ENCODE results near the gene MDFIC.
"Not testable (repeated sequence)": the region's sequence is repeated elsewhere in the genome, so short reads cannot be mapped to it uniquely, and the experiment has no call there.

The MDFIC gene

GRCh38 chr7:114922026-114922651 is at the start of gene MDFIC:
TSS of gene MDFIC (plus strand) at chr7:114922094. CDS start at chr7:114923034, 940 bp downstream.
- peak within 1 kb of the TSS; percentile 77 for H3K4me3 ChIP-seq (ENCODE audit: low read depth, low read length)
- POLR2A ChIA-PET: interaction anchor here (0.7 kb wide), 1 partner anchor 33 kb away, joined by 3 read pairs; no protein-coding TSS in a partner anchor
- CTCF ChIA-PET: no interaction called here
- DNase-seq (ENCODE audit: low read depth, low spot score): no peak
- TF ChIP-seq CTCF (IDR thresholded peaks at IDR 0.05; ENCODE audit: insufficient read depth, low read length, missing control alignments): no peak

- H3K4me3 ChIP-seq (ENCODE audit: low read depth, low read length): no peak overlapping the region
- DNase-seq (ENCODE audit: low read depth, low spot score): no peak
- POLR2A ChIA-PET: no interaction called here
- no peak for TF ChIP-seq CTCF (IDR thresholded peaks at IDR 0.05; ENCODE audit: insufficient read depth, low read length, missing control alignments)
- CTCF ChIA-PET: interaction anchor here (1.6 kb wide), 1 partner anchor 9 kb away, joined by 9 read pairs; no protein-coding TSS in a partner anchor
These were observed 47.7 kb upstream of the MDFIC start for GRCh38 chr7:114874170-114874569.

GRCh38 chr7:114875186-114875585 is 46.7 kb upstream of the MDFIC start:
- no peak for TF ChIP-seq CTCF (IDR thresholded peaks at IDR 0.05; ENCODE audit: insufficient read depth, low read length, missing control alignments)
- DNase-seq (ENCODE audit: low read depth, low spot score): no peak
- no peak overlapping the region for H3K4me3 ChIP-seq (ENCODE audit: low read depth, low read length)
- ChIA-PET POLR2A (no interaction called here), CTCF (interaction anchor here (1.6 kb wide), 1 partner anchor 10 kb away, joined by 9 read pairs; no protein-coding TSS in a partner anchor)

- POLR2A ChIA-PET: no interaction called here
- no peak for TF ChIP-seq CTCF (IDR thresholded peaks at IDR 0.05; ENCODE audit: insufficient read depth, low read length, missing control alignments)
- no peak overlapping the region for H3K4me3 ChIP-seq (ENCODE audit: low read depth, low read length)
- DNase-seq (ENCODE audit: low read depth, low spot score): peak; percentile 55
- CTCF ChIA-PET: interaction anchor here (1.6 kb wide), 1 partner anchor 14 kb away, joined by 7 read pairs; no protein-coding TSS in a partner anchor
These were observed 42.3 kb upstream of the MDFIC start for GRCh38 chr7:114879554-114879953.

GRCh38 chr7:114885836-114886235 is 36.1 kb upstream of the MDFIC start:
- H3K4me3 ChIP-seq (ENCODE audit: low read depth, low read length): no peak overlapping the region
- DNase-seq (ENCODE audit: low read depth, low spot score): no peak
- TF ChIP-seq CTCF (IDR thresholded peaks at IDR 0.05; ENCODE audit: insufficient read depth, low read length, missing control alignments): no peak
- ChIA-PET POLR2A (no interaction called here), CTCF (no interaction called here)

GRCh38 chr7:114886241-114886640 is 35.7 kb upstream of the MDFIC start:
- ChIA-PET POLR2A (no interaction called here), CTCF (interaction anchor here (1.4 kb wide), 1 partner anchor 20 kb away, joined by 3 read pairs; no protein-coding TSS in a partner anchor)
- no peak overlapping the region for H3K4me3 ChIP-seq (ENCODE audit: low read depth, low read length)
- TF ChIP-seq CTCF (IDR thresholded peaks at IDR 0.05; ENCODE audit: insufficient read depth, low read length, missing control alignments): no peak
- no peak for DNase-seq (ENCODE audit: low read depth, low spot score)

- POLR2A ChIA-PET: interaction anchor here (0.7 kb wide), 1 partner anchor 33 kb away, joined by 3 read pairs; no protein-coding TSS in a partner anchor
- H3K4me3 ChIP-seq (ENCODE audit: low read depth, low read length); DNase-seq (ENCODE audit: low read depth, low spot score); CTCF ChIA-PET: not testable (repeated sequence)
These were observed 32.8 kb upstream of the MDFIC start for GRCh38 chr7:114889116-114889515.
